MCF 10A (cell line): ENCODE data around the gene KDM4C. TPM values are rescaled to one million over a fixed set of nuclear protein-coding genes. Genes with fewer than 3 reads are reported as not detected.

Experiments
- BruUV-seq: library from RNA; stranded (reverse); fragments of 400-500 nt; replicated peaks from 2 replicates; lab custom pipeline; 2021; lab: Mats Ljungman, UMichigan
- CTCF ChIA-PET: fragments of 300-600 bp; sonication (Branson Sonifier 250); formaldehyde crosslinking; extraction: SDS; loops from one replicate; lab custom pipeline; 2021; ENCODE audit warnings: antibody characterized with exemption, inconsistent platforms; lab: Yijun Ruan, JAX
- POLR2A ChIA-PET: fragments of 300-600, 350-650 bp; sonication (Branson Sonifier 250); formaldehyde crosslinking; extraction: SDS; loops from one replicate; lab custom pipeline; 2020; ENCODE audit warnings: antibody characterized with exemption, inconsistent platforms; lab: Yijun Ruan, JAX
- DNase-seq: peaks from one replicate; pipeline ENCODE4 v3.0.0-alpha.2; 2018; ENCODE audit not compliant: unreplicated experiment
- H3K27ac Mint-ChIP-seq: one replicate; pipeline ENCODE4 v1.8.0; 2022; ENCODE audit warnings: mild to moderate bottlenecking, low read depth, mixed read lengths; ENCODE audit not compliant: unreplicated experiment
- H3K27me3 Mint-ChIP-seq: one replicate; pipeline ENCODE4 v1.8.0; 2022; ENCODE audit warnings: mixed read lengths; ENCODE audit not compliant: insufficient read depth, unreplicated experiment
- H3K36me3 Mint-ChIP-seq: one replicate; pipeline ENCODE4 v1.8.0; 2022; ENCODE audit warnings: mild to moderate bottlenecking, moderate library complexity, mixed read lengths; ENCODE audit not compliant: insufficient read depth, unreplicated experiment
- H3K4me1 Mint-ChIP-seq: one replicate; pipeline ENCODE4 v1.8.0; 2022; ENCODE audit warnings: mixed read lengths; ENCODE audit not compliant: insufficient read depth, unreplicated experiment
- H3K4me3 Mint-ChIP-seq: one replicate; pipeline ENCODE4 v1.8.0; 2022; ENCODE audit warnings: mild to moderate bottlenecking, moderate library complexity, mixed read lengths; ENCODE audit not compliant: unreplicated experiment
- H3K9me3 Mint-ChIP-seq: one replicate; pipeline ENCODE4 v1.8.0; 2022; ENCODE audit warnings: mixed read lengths; ENCODE audit not compliant: unreplicated experiment
- CTCF ChIP-seq: fragments of 200-600 bp; IDR thresholded peaks from one replicate; pipeline ENCODE4 v1.8.0; 2022; ENCODE audit warnings: antibody characterized with exemption, mild to moderate bottlenecking; ENCODE audit not compliant: unreplicated experiment
- intact Hi-C: fragments of 100-400 bp; cut with micrococcal nuclease; formaldehyde crosslinking; loops from 2 replicates; pipeline ENCODE4 v1.14.1; 2022
- total RNA-seq: library from RNA; stranded (reverse); gene quantifications from 2 replicates; pipeline ENCODE4 v1.2.3, GENCODE V29; 2022

The KDM4C gene
- total RNA-seq, 1 experiment from 2014 or later = 29.5 TPM

- intact Hi-C loops = no loop called here
- no peaks in the 10 kb centered on the region for H3K27me3 Mint-ChIP-seq
- H3K4me3 Mint-ChIP-seq = no peak overlapping the region
- no peak for TF ChIP-seq CTCF
- H3K4me1 Mint-ChIP-seq = peaks cover 13% of the 10 kb centered on the region
- H3K36me3 Mint-ChIP-seq = peaks cover 22% of the 10 kb centered on the region
- no peak overlapping the region for H3K27ac Mint-ChIP-seq
- BruUV-seq = no TSS peak
- DNase-seq = no peak
- ChIA-PET POLR2A (no interaction called here), CTCF (interaction anchor here (0.5 to 1.2 kb wide), 4 partner anchors 10 to 470 kb away, joined by 3 to 4 read pairs (median 3); no protein-coding TSS in a partner anchor)
- no peaks in the 10 kb centered on the region for H3K9me3 Mint-ChIP-seq
These were observed 335.3 kb downstream of the KDM4C start for GRCh38 chr9:7093040-7093439.

- Mint-ChIP-seq H3K4me3 (no peak overlapping the region), H3K4me1 (peaks cover 21% of the 10 kb centered on the region), H3K36me3 (peaks cover 14% of the 10 kb centered on the region), H3K27ac (no peak overlapping the region), H3K9me3 (no peaks in the 10 kb centered on the region), H3K27me3 (no peaks in the 10 kb centered on the region)
- intact Hi-C loops = no loop called here
- TF ChIP-seq CTCF = peak; percentile 25
- BruUV-seq = no TSS peak
- ChIA-PET POLR2A (no interaction called here), CTCF (interaction anchor here (0.9 to 1.2 kb wide), 3 partner anchors 14 to 1508 kb away, joined by 3 to 4 read pairs (median 4); no protein-coding TSS in a partner anchor)
- peak; percentile 41 for DNase-seq
These were observed 336.3 kb downstream of the KDM4C start for GRCh38 chr9:7094052-7094451.

- intact Hi-C loops = no loop called here
- H3K27ac Mint-ChIP-seq = no peak overlapping the region
- peaks cover 21% of the 10 kb centered on the region for H3K4me1 Mint-ChIP-seq
- H3K27me3 Mint-ChIP-seq = no peaks in the 10 kb centered on the region
- H3K4me3 Mint-ChIP-seq = no peak overlapping the region
- TF ChIP-seq CTCF = no peak
- H3K9me3 Mint-ChIP-seq = no peaks in the 10 kb centered on the region
- no peak for DNase-seq
- POLR2A ChIA-PET = no interaction called here
- peaks cover 11% of the 10 kb centered on the region for H3K36me3 Mint-ChIP-seq
- no TSS peak for BruUV-seq
- CTCF ChIA-PET = interaction anchor here (0.9 kb wide), 1 partner anchor 1508 kb away, joined by 4 read pairs; no protein-coding TSS in a partner anchor
These were observed 336.8 kb downstream of the KDM4C start for GRCh38 chr9:7094576-7094975.

GRCh38 chr9:7095058-7095457 is 337.3 kb downstream of the KDM4C start:
- no peak for TF ChIP-seq CTCF
- peaks cover 21% of the 10 kb centered on the region for H3K4me1 Mint-ChIP-seq
- intact Hi-C loops = no loop called here
- ChIA-PET CTCF (interaction anchor here (0.9 kb wide), 1 partner anchor 1507 kb away, joined by 4 read pairs; no protein-coding TSS in a partner anchor), POLR2A (no interaction called here)
- no peak for DNase-seq
- H3K27ac Mint-ChIP-seq = no peak overlapping the region
- no TSS peak for BruUV-seq
- no peaks in the 10 kb centered on the region for H3K27me3 Mint-ChIP-seq
- H3K36me3 Mint-ChIP-seq = peaks cover 11% of the 10 kb centered on the region
- H3K4me3 Mint-ChIP-seq = no peak overlapping the region
- H3K9me3 Mint-ChIP-seq = no peaks in the 10 kb centered on the region
